Suprapubic skin (tissue), 3 donors: ENCODE data around the gene CLSTN3.

Experiments used
- CTCF ChIP-seq, 2 donors: fragments of 200-600 bp in 1 of 2; fragments of 450-650 bp in 1 of 2; sonication (generic) in 1 of 2; IDR thresholded peaks; one replicate each; pipeline ENCODE4 v1.5.1; 2016 to 2019; ENCODE audit warnings: antibody characterized with exemption in 2 of 2, mild to moderate bottlenecking in 1 of 2, moderate library complexity in 1 of 2
- EP300 ChIP-seq: sonication (generic); formaldehyde crosslinking; IDR thresholded peaks from one replicate; pipeline ENCODE4 v1.6.1; 2017; ENCODE audit warnings: antibody characterized with exemption
- POLR2A ChIP-seq, 2 donors: fragments of 450-650 bp; IDR thresholded peaks; one replicate each; pipeline ENCODE4 v1.6.1; 2017; ENCODE audit warnings: antibody characterized with exemption in 2 of 2, mild to moderate bottlenecking in 2 of 2, moderate library complexity in 2 of 2

DNA sequence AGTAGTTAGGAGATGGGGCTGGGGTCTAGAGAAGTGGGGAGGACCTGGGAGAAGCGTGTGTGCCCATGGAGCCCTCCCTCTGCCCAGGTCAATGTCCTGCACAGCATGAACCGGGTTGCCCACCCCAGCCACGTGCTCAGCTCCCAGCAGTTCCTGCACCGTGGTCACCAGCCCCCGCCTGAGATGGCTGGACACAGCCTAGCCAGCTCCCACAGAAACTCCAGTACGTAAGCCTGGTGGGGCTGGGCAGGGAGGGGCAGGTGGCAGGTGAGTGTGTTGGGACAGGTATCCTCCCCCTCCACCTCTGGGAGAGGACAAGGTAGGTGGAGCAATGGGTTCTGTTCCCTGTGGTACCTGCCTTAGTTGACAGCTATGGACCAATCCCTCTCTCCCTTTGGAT is 20.7 kb downstream of the CLSTN3 start:
- TF ChIP-seq CTCF (IDR thresholded peaks at IDR 0.05) (no peak), EP300 (no peak), POLR2A (IDR thresholded peaks at IDR 0.05) (no peak)
